A549 (cell line): ENCODE results near the gene MAP1LC3B2. TPM values are rescaled to one million over a fixed set of nuclear protein-coding genes. Genes with fewer than 3 reads are reported as not detected.

Experiments
- ATAC-seq, 2 experiments: fragments of 200-7000 bp in 1 of 2; fragments of >200 bp in 1 of 2; cut with Nextera tagmentation in 1 of 2; cut with Tn5 transposase in 1 of 2; 3 replicates each; pipeline versions ENCODE4 v1.8.0 to v1.9.1; 2018 to 2020; ENCODE audit warnings: mild to moderate bottlenecking in 1 of 2, moderate library complexity in 1 of 2
- CTCF ChIA-PET: fragments of 300-600 bp; sonication (Branson Sonifier 250); formaldehyde crosslinking; extraction: SDS; loops from one replicate; lab custom pipeline; 2021; ENCODE audit warnings: antibody characterized with exemption, inconsistent platforms; lab: Yijun Ruan, JAX
- POLR2A ChIA-PET: fragments of 350-600 bp; formaldehyde crosslinking; extraction: SDS; loops from one replicate; lab custom pipeline; 2021; ENCODE audit warnings: antibody characterized with exemption, inconsistent platforms; lab: Yijun Ruan, JAX
- DNase-seq, 2 experiments: peaks; one replicate each; pipeline versions ENCODE4 v3.0.0 to v3.0.0-alpha.2; 2011 to 2016; ENCODE audit warnings: low read depth in 1 of 2, low spot score in 1 of 2
- FAIRE-seq: peaks from 2 replicates; lab custom pipeline; 2011; peaks lifted over from hg19 to GRCh38; lab: Jason Lieb, UNC
- H3K27ac ChIP-seq, 2 experiments: fragments of >200 bp; sonication (Bioruptor Twin); formaldehyde crosslinking; 3 replicates each; pipeline ENCODE4 v1.5.1; 2016 to 2017
- H3K4me1 ChIP-seq: fragments of >200 bp; sonication (Bioruptor Twin); formaldehyde crosslinking; 3 replicates; pipeline ENCODE4 v1.6.1; 2016
- H3K4me2 ChIP-seq: fragments of >200 bp; sonication (Bioruptor Twin); formaldehyde crosslinking; 3 replicates; pipeline ENCODE4 v1.6.1; 2016
- H3K4me3 ChIP-seq: fragments of >200 bp; sonication (Bioruptor Twin); formaldehyde crosslinking; 3 replicates; pipeline ENCODE4 v1.5.1; 2016
- H3K9me3 ChIP-seq: fragments of >200 bp; sonication (Bioruptor Twin); formaldehyde crosslinking; 3 replicates; pipeline ENCODE4 v1.6.1; 2016
- BCL3 ChIP-seq: fragments of >200 bp; sonication (Bioruptor Twin); formaldehyde crosslinking; IDR thresholded peaks from 3 replicates; pipeline ENCODE4 v1.6.1; 2016
- BHLHE40 ChIP-seq: IDR thresholded peaks from 2 replicates; pipeline ENCODE4 v1.6.1; 2012; ENCODE audit warnings: low read depth, low read length, inconsistent platforms
- CBX2 ChIP-seq: fragments of 200-600 bp; sonication (generic); IDR thresholded peaks from 2 replicates; pipeline ENCODE4 v1.6.1; 2016; ENCODE audit warnings: low read depth, mild to moderate bottlenecking, borderline replicate concordance
- CBX8 ChIP-seq: fragments of 200-600 bp; sonication (generic); IDR thresholded peaks from 2 replicates; pipeline ENCODE4 v1.6.1; 2016
- CHD2 ChIP-seq: fragments of 150-350 bp; IDR thresholded peaks from 2 replicates; pipeline ENCODE4 v1.6.1; 2014; ENCODE audit warnings: low read length; ENCODE audit not compliant: partially characterized antibody
- CHD4 ChIP-seq: fragments of 200-600 bp; sonication (generic); IDR thresholded peaks from 2 replicates; pipeline ENCODE4 v1.6.1; 2016; ENCODE audit warnings: antibody characterized with exemption, mild to moderate bottlenecking, borderline replicate concordance
- CTCF ChIP-seq: fragments of >200 bp; sonication (Bioruptor Twin); formaldehyde crosslinking; IDR thresholded peaks from 3 replicates; pipeline ENCODE4 v1.5.1; 2016
- EHF ChIP-seq: fragments of 250-450 bp; sonication (Bioruptor Pico); IDR thresholded peaks from 2 replicates; pipeline ENCODE4 v1.5.0; 2020; ENCODE audit warnings: mild to moderate bottlenecking
- HDAC2 ChIP-seq: fragments of 200-600 bp; sonication (generic); IDR thresholded peaks from 2 replicates; pipeline ENCODE4 v1.6.1; 2016
- HEYL ChIP-seq: fragments of 250-450 bp; sonication (Bioruptor Pico); IDR thresholded peaks from 2 replicates; pipeline ENCODE4 v1.8.0; 2021; ENCODE audit warnings: mild to moderate bottlenecking, moderate library complexity
- HOXA7 ChIP-seq: fragments of 250-450 bp; sonication (Bioruptor Pico); IDR thresholded peaks from 2 replicates; pipeline ENCODE4 v1.5.0; 2020; ENCODE audit warnings: mild to moderate bottlenecking, moderate library complexity
- HOXB13 ChIP-seq: fragments of 250-450 bp; sonication (Bioruptor Pico); IDR thresholded peaks from 2 replicates; pipeline ENCODE4 v1.5.0; 2020; ENCODE audit warnings: low read depth, mild to moderate bottlenecking, moderate library complexity
- HOXB5 ChIP-seq: fragments of 250-450 bp; sonication (Bioruptor Pico); IDR thresholded peaks from 2 replicates; pipeline ENCODE4 v1.5.0; 2020; ENCODE audit warnings: mild to moderate bottlenecking, moderate library complexity
- MAFK ChIP-seq: fragments of 450-650 bp; IDR thresholded peaks from 2 replicates; pipeline ENCODE4 v1.6.1; 2014; ENCODE audit not compliant: partially characterized antibody
- MYC ChIP-seq: IDR thresholded peaks from 2 replicates; pipeline ENCODE4 v1.6.1; 2012; ENCODE audit warnings: mild to moderate bottlenecking, inconsistent platforms, low read length, improper control_type of control experiment, borderline replicate concordance
- NFE2L2 ChIP-seq: fragments of 150-350 bp; conservative IDR thresholded peaks from 2 replicates; pipeline ENCODE4 v1.6.1; 2014; ENCODE audit warnings: low read length
- RAD21 ChIP-seq, 2 experiments: fragments of >200 bp in 1 of 2; sonication (Bioruptor Twin) in 1 of 2; formaldehyde crosslinking in 1 of 2; IDR thresholded peaks in 1 of 2; conservative IDR thresholded peaks in 1 of 2; 2 replicates in 1 of 2; 3 replicates in 1 of 2; pipeline ENCODE4 v1.6.1; 2012 to 2018; ENCODE audit warnings: inconsistent platforms in 1 of 2
- REST ChIP-seq: fragments of 200-600 bp; sonication (generic); IDR thresholded peaks from 2 replicates; pipeline ENCODE4 v1.6.1; 2016; ENCODE audit warnings: antibody characterized with exemption, mild to moderate bottlenecking, moderate library complexity
- SREBF2 ChIP-seq: fragments of 450-650 bp; IDR thresholded peaks from 2 replicates; pipeline ENCODE4 v1.6.1; 2014; ENCODE audit warnings: mild to moderate bottlenecking, moderate library complexity
- ZFP36 ChIP-seq: fragments of 450-650 bp; IDR thresholded peaks from 2 replicates; pipeline ENCODE4 v1.6.1; 2014; ENCODE audit warnings: borderline replicate concordance; ENCODE audit not compliant: partially characterized antibody
- ZSCAN20 ChIP-seq: fragments of 250-450 bp; sonication (Bioruptor Pico); IDR thresholded peaks from 2 replicates; pipeline ENCODE4 v1.8.0; 2022; ENCODE audit warnings: mild to moderate bottlenecking, moderate library complexity
- WGBS: methylation state at CpG from one replicate; pipeline ENCODE4 v1.1.6; 2017; ENCODE audit errors: missing lambda C conversion rate; 5-methylcytosine and 5-hydroxymethylcytosine counted together
- polyA plus RNA-seq, 4 experiments: library from polyadenylated mRNA; depleted of rRNA in 3 of 4; stranded (reverse); fragments of >200 nt; fragmentation: RNase III in 1 of 4; extraction: RNeasy Plus Mini Kit Qiagen cat#74134 plus additional on column Dnase treatment in 1 of 4; gene quantifications; 2 replicates in 3 of 4; 3 replicates in 1 of 4; pipeline ENCODE4 v1.2.3, GENCODE V29; 2011 to 2017

MAP1LC3B2 gene
- polyA plus RNA-seq, 2 of the 4 experiments (the other 2 are of a cell fraction) = 2.1 to 2.8 TPM

GRCh38 chr12:116624516-116624915 is 65.3 kb downstream of the MAP1LC3B2 start:
- no peak for ATAC-seq
- POLR2A ChIA-PET = no interaction called here
- CTCF ChIA-PET = interaction anchor here (0.7 to 2.0 kb wide), 4 partner anchors 8 to 55 kb away, joined by 3 to 4 read pairs (median 3); no protein-coding TSS in a partner anchor

GRCh38 chr12:116626153-116626552 is 67.0 kb downstream of the MAP1LC3B2 start:
- H3K4me3 ChIP-seq = no peak overlapping the region
- ChIA-PET CTCF (interaction anchor here (0.6 to 2.0 kb wide), 7 partner anchors 12 to 768 kb away, joined by 3 to 5 read pairs (median 4); no protein-coding TSS in a partner anchor), POLR2A (no interaction called here)
- H3K9me3 ChIP-seq = peaks cover 18% of the 10 kb centered on the region
- DNase-seq (no peak), FAIRE-seq (no peak), ATAC-seq (no peak)
- H3K27ac ChIP-seq = no peak overlapping the region; a peak in 1 of 6 replicates
- 52% methylated on average over 5 of the region's 5 CpGs for WGBS
- H3K4me2 ChIP-seq = no peak overlapping the region
- peaks cover 18% of the 10 kb centered on the region for H3K4me1 ChIP-seq
- TF ChIP-seq CHD2 = no peak
- no peak for TF ChIP-seq HOXB5 (CRISPR knock-in tag)
- no peak for TF ChIP-seq EHF
- no peak for TF ChIP-seq HOXA7 (CRISPR knock-in tag)
- TF ChIP-seq CBX8 = no peak

More at GRCh38 chr12:116624516-116624915, 65.3 kb downstream of the MAP1LC3B2 start:
- peaks cover 18% of the 10 kb centered on the region for H3K9me3 ChIP-seq
- FAIRE-seq (no peak), DNase-seq (no peak)
- TF ChIP-seq RAD21 (conservative IDR thresholded peaks at IDR 0.05 in 1 of 2, IDR thresholded peaks at IDR 0.05 in 1 of 2) (no peak), CHD4 (no peak), HOXB13 (CRISPR knock-in tag) (no peak), HEYL (no peak), MYC (no peak), REST (no peak), HDAC2 (no peak), CBX2 (no peak), NFE2L2 (no peak), ZFP36 (no peak), BHLHE40 (no peak), ZSCAN20 (CRISPR knock-in tag) (no peak), SREBF2 (no peak), BCL3 (no peak), MAFK (no peak), CTCF (no peak), CBX8 (no peak), HOXA7 (CRISPR knock-in tag) (no peak)
- H3K27ac ChIP-seq = no peak overlapping the region
- H3K4me1 ChIP-seq = peaks cover 28% of the 10 kb centered on the region
- 64% methylated on average over 8 of the region's 8 CpGs for whole genome bisulfite sequencing
- no peak overlapping the region for H3K4me3 ChIP-seq
- H3K4me2 ChIP-seq = no peak overlapping the region

Other genes with a start within 250 kb of the MAP1LC3B2 start
- gene SPRING1, start 178.7 kb downstream of the MAP1LC3B2 start, polyA plus RNA-seq (2011; rRNA removed) = 16.9 and 17.4 TPM in 2 replicates
- 9.1 to 11.2 TPM (median 10.9 TPM) in 3 replicates for gene SPRING1, start 178.7 kb downstream of the MAP1LC3B2 start, polyA plus RNA-seq (2017; fragmentation: RNase III; extraction: RNeasy Plus Mini Kit Qiagen cat#74134 plus additional on column Dnase treatment)
- 7.2 and 10.5 TPM in 2 replicates for gene RNFT2, start 178.9 kb downstream of the MAP1LC3B2 start, polyA plus RNA-seq (2011; rRNA removed)
- gene RNFT2, start 178.9 kb downstream of the MAP1LC3B2 start, polyA plus RNA-seq (2017; fragmentation: RNase III; extraction: RNeasy Plus Mini Kit Qiagen cat#74134 plus additional on column Dnase treatment) = 2.6 to 2.8 TPM (median 2.7 TPM) in 3 replicates